Activated naive CD8-positive, alpha-beta T cell treated with anti-CD3 and anti-CD28 coated beads, Interleukin-2, amount 50 U/mL, for 16 hours (primary cell): ENCODE data around the gene LCE3A.
"Not testable (repeated sequence)": the region's sequence is repeated elsewhere in the genome, so short reads cannot be mapped to it uniquely, and the experiment has no call there.

ENCODE experiments used
- DNase-seq: peaks from one replicate; pipeline ENCODE4 v3.0.0-alpha.2; 2020; ENCODE audit warnings: low read depth, low spot score

The LCE3A gene, protein sequence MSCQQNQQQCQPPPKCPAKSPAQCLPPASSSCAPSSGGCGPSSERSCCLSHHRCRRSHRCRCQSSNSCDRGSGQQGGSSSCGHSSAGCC

GRCh38 chr1:152622803-152623202 lies at the start of gene LCE3A:
Gene LCE3A, minus strand, starts transcription at chr1:152623103. Its CDS starts 0 bp downstream, at chr1:152623103.
- no peak for DNase-seq

- DNase-seq, result no peak
Observed at GRCh38 chr1:152667648-152668047, 44.7 kb upstream of the LCE3A start.

GRCh38 chr1:152666171-152666570 lies 43.3 kb upstream of the LCE3A start:
- not testable (repeated sequence) for DNase-seq

- no peak for DNase-seq
Observed at GRCh38 chr1:152663098-152663497, 40.2 kb upstream of the LCE3A start, which contains the start of gene LCE2D. Gene LCE2D, plus strand, starts transcription at chr1:152663380. Its CDS starts 726 bp downstream, at chr1:152664106.

DNA sequence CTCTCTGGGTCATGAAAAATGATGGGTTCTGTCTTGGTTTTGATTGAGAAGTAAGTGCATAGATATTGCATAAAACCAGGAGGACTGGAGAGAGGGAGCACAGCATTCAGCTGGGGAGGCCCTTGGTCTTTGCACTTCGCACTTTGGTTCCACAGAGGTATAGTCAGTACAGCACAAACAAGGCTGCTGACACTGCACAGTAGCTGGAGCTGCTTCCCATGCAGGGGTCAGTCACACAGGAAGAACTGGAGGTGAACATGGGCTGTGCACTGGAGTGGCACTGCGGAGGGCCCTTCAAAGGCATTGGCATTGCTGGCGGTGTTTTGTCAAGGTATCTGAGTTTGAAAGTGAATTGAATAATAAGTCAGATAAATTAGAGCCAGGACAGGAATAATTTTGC lies 35.7 kb upstream of the LCE3A start:
- DNase-seq, result no peak

GRCh38 chr1:152657677-152658076 lies 34.8 kb upstream of the LCE3A start:
- no peak for DNase-seq

DNA sequence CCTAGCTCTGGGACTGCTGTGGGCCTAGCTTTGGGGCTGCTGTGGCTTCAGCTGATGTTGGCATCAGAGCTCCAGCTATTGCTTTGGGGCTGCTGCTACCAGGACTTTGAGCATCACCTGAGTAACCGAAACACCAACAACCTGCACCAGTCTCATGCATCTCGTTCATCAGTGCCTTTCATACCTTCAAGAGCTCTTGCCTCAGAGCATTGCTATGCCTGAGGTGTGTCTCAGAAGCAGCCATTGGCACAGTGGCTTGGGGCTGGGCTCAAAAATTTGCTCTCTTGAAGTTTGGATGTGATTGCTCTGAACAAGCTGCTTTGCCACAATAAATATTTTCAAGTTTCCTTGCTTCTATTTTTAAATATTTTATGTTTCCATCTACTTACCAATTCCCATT lies 33.6 kb upstream of the LCE3A start:
- no peak for DNase-seq

GRCh38 chr1:152654110-152654509 lies 31.2 kb upstream of the LCE3A start:
- no peak for DNase-seq

GRCh38 chr1:152646656-152647055 lies 23.8 kb upstream of the LCE3A start:
- no peak for DNase-seq

DNA sequence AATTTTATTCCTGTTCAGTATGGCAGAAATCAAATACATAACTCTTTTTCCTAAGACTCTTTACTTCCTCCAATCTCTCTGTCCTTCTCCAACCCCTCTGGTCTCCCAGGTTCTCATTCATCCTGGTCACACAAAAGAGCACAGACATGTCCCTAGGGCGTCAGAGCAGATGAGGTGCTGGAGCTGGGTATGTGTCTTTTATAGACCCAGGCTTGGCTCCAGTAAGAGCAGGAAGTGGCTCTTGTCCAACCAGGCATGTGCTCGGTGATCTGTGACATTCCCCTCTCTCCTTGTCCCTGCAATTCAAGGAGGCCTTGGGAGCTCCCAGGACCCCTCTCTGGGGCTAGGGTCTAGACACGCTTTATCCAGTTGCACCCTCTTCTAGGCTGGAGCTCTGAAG lies 22.2 kb upstream of the LCE3A start:
- DNase-seq, result no peak

- DNase-seq, result no peak
Observed at GRCh38 chr1:152643945-152644344, 21.0 kb upstream of the LCE3A start.

DNA sequence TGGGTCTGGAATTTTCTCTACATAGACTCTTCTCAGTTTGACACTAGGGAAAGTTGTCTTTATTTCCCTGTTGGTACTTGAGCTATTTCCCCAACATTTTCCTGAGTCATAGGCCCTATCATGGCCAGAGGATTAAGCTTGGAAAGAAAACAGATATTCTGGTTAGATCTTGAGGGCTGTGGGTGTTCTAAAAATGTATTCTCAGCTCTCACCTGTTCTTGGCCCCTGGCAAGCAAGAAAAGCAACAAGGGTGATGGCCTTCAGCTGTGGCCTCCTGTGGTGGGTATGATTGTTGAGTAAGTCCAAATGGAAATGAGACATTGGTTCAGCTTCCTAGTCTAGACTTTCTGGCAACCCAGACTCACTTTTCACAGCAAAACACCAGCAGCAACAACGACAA lies 17.4 kb upstream of the LCE3A start:
- no peak for DNase-seq

DNA sequence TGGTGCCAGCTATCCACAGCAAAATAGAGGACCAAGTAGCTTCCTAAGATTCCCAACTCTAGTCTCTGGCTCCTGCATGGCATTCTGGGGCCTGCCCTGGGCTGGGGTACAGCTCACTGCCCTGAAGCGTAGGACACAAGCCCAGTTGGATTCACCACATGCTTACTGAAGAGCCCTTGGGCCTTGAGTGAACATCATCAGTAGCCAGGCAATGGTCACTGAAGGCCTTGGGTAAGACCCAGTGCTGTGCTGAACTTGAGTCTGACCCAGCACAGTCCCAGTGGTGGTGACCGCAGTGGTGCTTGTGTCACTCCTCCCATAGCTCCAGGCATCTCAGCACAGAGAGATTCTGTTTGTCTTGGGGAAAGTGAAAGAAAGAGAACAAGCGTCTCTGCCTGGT lies 7.7 kb upstream of the LCE3A start:
- no peak for DNase-seq

DNA sequence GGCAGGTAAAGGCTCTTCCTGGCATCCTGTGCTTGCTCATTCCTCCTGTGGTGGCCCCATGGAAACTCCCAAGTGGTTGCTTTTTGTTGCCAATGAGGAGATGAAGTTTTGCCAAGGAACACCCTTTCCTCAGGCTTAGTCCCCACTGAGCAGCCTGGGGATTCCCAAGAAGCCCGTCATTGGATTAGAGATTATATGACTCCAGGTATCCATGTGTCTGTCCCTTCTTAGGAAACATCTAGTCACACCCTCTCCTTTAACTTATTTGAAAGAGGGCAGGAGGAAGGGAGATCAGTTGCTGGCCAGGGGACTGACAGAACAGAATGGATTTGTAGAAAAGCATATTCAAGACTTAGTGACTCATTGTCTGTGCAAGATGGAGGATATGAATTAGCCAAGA lies 3.8 kb upstream of the LCE3A start:
- no peak for DNase-seq

- DNase-seq, result no peak
Observed at GRCh38 chr1:152623203-152623844, 421 bp upstream of the LCE3A start.

DNA sequence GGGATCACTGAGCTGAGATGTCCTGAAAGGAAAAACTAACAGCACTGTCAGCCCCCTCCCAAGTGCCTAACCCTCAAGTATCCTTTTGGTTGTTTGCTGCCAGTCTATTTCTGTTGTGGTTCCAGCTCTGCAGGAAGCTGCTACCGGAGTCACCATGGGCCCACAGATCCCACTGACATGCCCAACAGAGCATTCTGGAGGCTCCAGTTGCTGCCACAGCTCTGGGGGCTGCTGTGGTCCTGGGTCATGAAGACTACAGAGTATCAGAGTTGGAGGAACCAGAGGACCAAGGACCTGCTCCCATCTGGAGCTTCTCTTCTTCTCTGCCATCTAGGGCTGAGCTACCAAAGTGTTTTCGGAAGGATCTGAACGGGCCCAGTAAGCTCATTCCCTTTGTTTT lies 910 bp downstream of the LCE3A start:
- no peak for DNase-seq

DNA sequence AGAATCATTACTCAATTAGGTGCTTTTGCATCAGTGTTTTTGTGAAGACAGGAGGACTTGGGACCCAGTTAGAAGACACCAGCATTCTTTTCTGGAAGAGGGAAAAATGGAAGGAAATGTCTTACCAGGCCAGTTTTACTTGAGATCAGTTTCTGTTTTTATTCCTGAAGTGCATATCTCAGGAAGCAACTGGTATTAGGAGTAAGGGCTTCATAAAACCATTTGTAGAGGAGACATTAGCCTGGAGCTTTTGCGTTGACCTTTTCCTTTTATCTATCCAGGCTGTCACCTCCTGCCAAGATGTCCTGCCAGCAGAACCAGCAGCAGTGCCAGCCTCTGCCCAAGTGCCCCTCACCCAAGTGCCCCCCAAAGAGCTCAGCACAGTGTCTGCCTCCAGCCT lies 9.4 kb downstream of the LCE3A start, which contains the start of gene LCE3B:
Gene LCE3B, plus strand, starts transcription at position 301 of the 400 bp plus-strand sequence. Its CDS starts 0 bp downstream, at position 301.
- no peak for DNase-seq

GRCh38 chr1:152599934-152600333 lies 23.0 kb downstream of the LCE3A start, which contains the start of gene LCE3C:
Gene LCE3C, plus strand, starts transcription at chr1:152600234. Its CDS starts 498 bp downstream, at chr1:152600732.
- no peak for DNase-seq

GRCh38 chr1:152596986-152597385 lies 25.9 kb downstream of the LCE3A start:
- DNase-seq, result no peak

DNA sequence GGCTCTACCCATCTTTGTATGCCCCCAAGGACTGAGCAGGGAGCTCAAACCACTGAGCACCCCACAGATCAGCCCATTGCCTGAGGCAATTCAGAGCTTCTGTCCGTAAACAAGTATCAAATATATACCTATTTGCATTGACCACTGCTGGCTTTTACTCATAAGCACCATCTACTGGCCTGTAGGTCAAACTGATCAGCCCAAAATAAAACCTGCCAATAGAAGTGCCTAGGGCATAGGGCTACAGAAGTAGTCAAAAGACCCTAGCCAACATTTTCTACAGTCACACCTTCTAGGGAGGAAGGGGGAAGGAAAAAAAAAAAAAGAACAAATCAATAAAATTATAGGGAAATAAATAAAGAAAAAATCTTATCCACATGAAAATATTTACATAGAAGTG lies 37.3 kb downstream of the LCE3A start:
- no peak for DNase-seq

- DNase-seq, result no peak
Observed at GRCh38 chr1:152582647-152583046, 40.3 kb downstream of the LCE3A start.

- DNase-seq, result no peak
Observed at GRCh38 chr1:152580433-152580832, 42.5 kb downstream of the LCE3A start, which contains the start of gene LCE3D. Gene LCE3D, minus strand, starts transcription at chr1:152580516. Its CDS starts 580 bp downstream, at chr1:152579936.

DNA sequence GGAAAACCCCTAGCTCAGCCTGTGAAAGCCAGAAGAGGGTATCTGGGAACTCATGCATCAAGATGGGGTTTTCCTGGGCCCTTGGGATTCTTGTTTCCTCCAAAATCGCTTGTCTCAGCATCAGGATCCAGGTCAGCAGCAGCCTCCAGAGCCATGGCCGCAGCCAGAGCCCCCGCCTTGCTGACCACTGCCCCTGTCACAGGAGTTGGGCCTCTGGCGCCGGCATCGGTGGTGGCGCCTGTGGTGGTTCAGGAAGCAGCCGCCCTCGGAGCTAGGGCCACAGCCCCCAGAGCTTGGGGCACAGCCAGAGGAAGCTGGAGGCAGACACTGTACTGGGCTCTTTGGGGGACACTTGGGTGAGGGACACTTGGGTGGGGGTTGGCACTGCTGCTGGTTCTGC lies 43.4 kb downstream of the LCE3A start:
- not testable (repeated sequence) for DNase-seq
